Liver (tissue), 9 donors: ENCODE results near the gene BTNL2. TPM values are rescaled to one million over a fixed set of nuclear protein-coding genes. Genes with fewer than 3 reads are reported as not detected.

ENCODE experiments used
- DNase-seq: peaks from one replicate; pipeline ENCODE4 v3.0.0-alpha.2; 2017; ENCODE audit warnings: low spot score
- H3K27ac ChIP-seq, 2 donors: one replicate each; pipeline ENCODE4 v1.7.0; 2013; ENCODE audit warnings: inconsistent platforms in 2 of 2, low read length in 2 of 2, control low read depth in 1 of 2, low read depth in 1 of 2, mild to moderate bottlenecking in 1 of 2
- H3K27me3 ChIP-seq, 4 donors: one replicate each; pipeline versions ENCODE4 v1.6.1 to v1.7.0; 2013; ENCODE audit warnings: low read length in 3 of 4, inconsistent platforms in 1 of 4, mild to moderate bottlenecking in 1 of 4, moderate library complexity in 1 of 4; ENCODE audit not compliant: control insufficient read depth in 4 of 4, insufficient read depth in 4 of 4
- H3K36me3 ChIP-seq, 4 donors: one replicate each; pipeline versions ENCODE4 v1.6.1 to v1.7.0; 2013; ENCODE audit warnings: low read length in 3 of 4, mild to moderate bottlenecking in 3 of 4, low read depth in 1 of 4, moderate library complexity in 1 of 4; ENCODE audit not compliant: control insufficient read depth in 4 of 4, insufficient read depth in 3 of 4
- H3K4me1 ChIP-seq, 4 donors: one replicate each; pipeline versions ENCODE4 v1.6.1 to v1.7.0; 2013; ENCODE audit warnings: low read length in 3 of 4, mild to moderate bottlenecking in 3 of 4, moderate library complexity in 1 of 4; ENCODE audit not compliant: control insufficient read depth in 4 of 4, insufficient read depth in 4 of 4
- H3K4me3 ChIP-seq, 3 donors: one replicate each; pipeline versions ENCODE4 v1.6.1 to v1.7.0; 2013; ENCODE audit warnings: low read length in 3 of 3, control low read depth in 1 of 3, low read depth in 1 of 3, mild to moderate bottlenecking in 1 of 3
- H3K9ac ChIP-seq, 2 donors: one replicate each; pipeline ENCODE4 v1.7.0; 2013; ENCODE audit warnings: low read length in 2 of 2, mild to moderate bottlenecking in 2 of 2, moderate library complexity in 2 of 2, control low read depth in 1 of 2, low read depth in 1 of 2
- H3K9me3 ChIP-seq, 4 donors: one replicate each; pipeline versions ENCODE4 v1.6.1 to v1.7.0; 2013; ENCODE audit warnings: low read length in 3 of 4; ENCODE audit not compliant: control insufficient read depth in 4 of 4
- ATF3 ChIP-seq: IDR thresholded peaks from 2 replicates; pipeline ENCODE4 v1.6.1; 2016; ENCODE audit warnings: antibody characterized with exemption
- CTCF ChIP-seq: fragments of 150-350 bp; IDR thresholded peaks from 2 replicates; pipeline ENCODE4 v1.5.1; 2017; ENCODE audit warnings: improper control_type of control experiment, low read depth, low read length; ENCODE audit not compliant: missing input control
- FOXA1 ChIP-seq: IDR thresholded peaks from 2 replicates; pipeline ENCODE4 v1.6.1; 2016; ENCODE audit warnings: antibody characterized with exemption
- FOXA2 ChIP-seq: IDR thresholded peaks from 2 replicates; pipeline ENCODE4 v1.6.1; 2016; ENCODE audit warnings: antibody characterized with exemption
- HNF4A ChIP-seq, 2 donors: conservative IDR thresholded peaks; 2 replicates each; pipeline ENCODE4 v1.6.1; 2016; ENCODE audit warnings: antibody characterized with exemption in 2 of 2, mild to moderate bottlenecking in 2 of 2
- JUND ChIP-seq, 2 donors: IDR thresholded peaks; 2 replicates each; pipeline ENCODE4 v1.6.1; 2016; ENCODE audit warnings: antibody characterized with exemption in 2 of 2
- MAX ChIP-seq: IDR thresholded peaks from 2 replicates; pipeline ENCODE4 v1.6.1; 2016; ENCODE audit warnings: antibody characterized with exemption
- NR2F2 ChIP-seq: IDR thresholded peaks from 2 replicates; pipeline ENCODE4 v1.6.1; 2016; ENCODE audit warnings: antibody characterized with exemption
- RAD21 ChIP-seq, 2 donors: IDR thresholded peaks; 2 replicates each; pipeline ENCODE4 v1.6.1; 2016; ENCODE audit warnings: antibody characterized with exemption in 2 of 2, mild to moderate bottlenecking in 2 of 2
- REST ChIP-seq: IDR thresholded peaks from 2 replicates; pipeline ENCODE4 v1.6.1; 2016; ENCODE audit warnings: antibody characterized with exemption, mild to moderate bottlenecking
- RXRA ChIP-seq, 2 donors: IDR thresholded peaks; 2 replicates each; pipeline ENCODE4 v1.6.1; 2017 to 2018; ENCODE audit warnings: antibody characterized with exemption in 2 of 2, mild to moderate bottlenecking in 1 of 2
- SP1 ChIP-seq: IDR thresholded peaks from 2 replicates; pipeline ENCODE4 v1.6.1; 2018; ENCODE audit warnings: antibody characterized with exemption, mild to moderate bottlenecking
- TAF1 ChIP-seq: conservative IDR thresholded peaks from 2 replicates; pipeline ENCODE4 v1.6.1; 2016; ENCODE audit warnings: antibody characterized with exemption, mild to moderate bottlenecking
- YY1 ChIP-seq: IDR thresholded peaks from 2 replicates; pipeline ENCODE4 v1.6.1; 2016; ENCODE audit warnings: antibody characterized with exemption, mild to moderate bottlenecking
- ZBTB33 ChIP-seq: IDR thresholded peaks from 2 replicates; pipeline ENCODE4 v1.6.1; 2016; ENCODE audit warnings: antibody characterized with exemption
- WGBS: extraction: QIAGEN DNeasy Blood & Tissue Kit; methylation state at CpG from one replicate; pipeline ENCODE4 v1.1.7; 2013; 5-methylcytosine and 5-hydroxymethylcytosine counted together
- polyA plus RNA-seq, 2 donors: library from polyadenylated mRNA; stranded (reverse) in 1 of 2; unstranded in 1 of 2; fragments of 200-250 nt in 1 of 2; fragments of >200 nt in 1 of 2; fragmentation: Nextera tagmentation in 1 of 2; extraction: Ambion mirVana in 1 of 2; gene quantifications; one replicate each; pipeline versions ENCODE4 v1.2.1 to v1.2.3, GENCODE V29; 2013 to 2015
- total RNA-seq, 2 donors: library from RNA; depleted of rRNA; stranded (reverse); fragments of >200 nt; gene quantifications; one replicate each; pipeline ENCODE4 v1.2.3, GENCODE V29; 2014
- donor health status: healthy.
- donor health status: healthy.
- donor health status: healthy.
- donor health status: healthy.
- donor health status: healthy.

The BTNL2 gene
- total and polyA plus RNA-seq, 4 donors, result not detected

- DNase-seq, result no peak
- Histone ChIP-seq H3K9me3 (no peaks in the 10 kb centered on the region), H3K4me1 (no peaks in the 10 kb centered on the region), H3K9ac (no peak overlapping the region), H3K4me3 (no peak overlapping the region), H3K27me3 (peaks cover 0 to 8% (median 0%) of the 10 kb centered on the region in 4 donors), H3K27ac (no peak overlapping the region), H3K36me3 (no peaks in the 10 kb centered on the region)
- peak in 1 of 2 donors; percentile 4 for TF ChIP-seq RAD21 (IDR thresholded peaks at IDR 0.05)
- no peak for TF ChIP-seq ZBTB33
- TF ChIP-seq HNF4A (conservative IDR thresholded peaks at IDR 0.05), result no peak
- TF ChIP-seq JUND (IDR thresholded peaks at IDR 0.05), result peak; percentile 35 to 73
- 64% methylated on average over 7 of the region's 7 CpGs for WGBS
Observed at GRCh38 chr6:32393665-32394420, 13.1 kb downstream of the BTNL2 start.

- no peaks in the 10 kb centered on the region for H3K36me3 ChIP-seq
- H3K27me3 ChIP-seq, result peaks cover 0 to 5% (median 0%) of the 10 kb centered on the region in 4 donors
- TF ChIP-seq MAX (no peak), FOXA1 (no peak), RXRA (IDR thresholded peaks at IDR 0.05) (no peak)
- H3K27ac ChIP-seq, result no peak overlapping the region
- no peak overlapping the region for H3K9ac ChIP-seq
- no peaks in the 10 kb centered on the region for H3K9me3 ChIP-seq
- no peaks in the 10 kb centered on the region for H3K4me1 ChIP-seq
- no peak for DNase-seq
- WGBS, result 92% methylated on average over 6 of the region's 6 CpGs
- H3K4me3 ChIP-seq, result no peak overlapping the region
Observed at GRCh38 chr6:32391505-32391904, 15.5 kb downstream of the BTNL2 start.

GRCh38 chr6:32387589-32388340, 19.2 kb downstream of the BTNL2 start:
- Histone ChIP-seq H3K36me3 (no peaks in the 10 kb centered on the region), H3K4me3 (no peak overlapping the region), H3K4me1 (no peaks in the 10 kb centered on the region), H3K9me3 (no peaks in the 10 kb centered on the region), H3K9ac (no peak overlapping the region), H3K27ac (no peak overlapping the region), H3K27me3 (peaks cover 0 to 5% (median 0%) of the 10 kb centered on the region in 4 donors)
- no peak for DNase-seq
- 47% methylated on average over 6 of the region's 6 CpGs for WGBS
- TF ChIP-seq TAF1 (no peak), FOXA1 (no peak), REST (no peak), NR2F2 (no peak), MAX (no peak), YY1 (no peak), RXRA (IDR thresholded peaks at IDR 0.05) (no peak), ATF3 (no peak), HNF4A (conservative IDR thresholded peaks at IDR 0.05) (no peak), RAD21 (IDR thresholded peaks at IDR 0.05) (no peak), JUND (IDR thresholded peaks at IDR 0.05) (no peak), SP1 (no peak), FOXA2 (no peak), CTCF (no peak)
